GM23338 (cell line): ENCODE results near the gene NUP42. TPM values are rescaled to one million over a fixed set of nuclear protein-coding genes. Genes with fewer than 3 reads are reported as not detected.

Experiments used
- ATAC-seq: fragments of 200-7000 bp; cut with Tn5 transposase; 3 replicates; pipeline ENCODE4 v1.9.1; 2020
- DNase-seq: peaks from one replicate; pipeline ENCODE4 v3.0.0-alpha.2; 2015; ENCODE audit warnings: low spot score
- H2AFZ ChIP-seq: fragments of 200-600 bp; sonication (generic); 2 replicates; pipeline ENCODE4 v1.8.0; 2016; ENCODE audit warnings: antibody characterized with exemption, mild to moderate bottlenecking, moderate library complexity
- H3F3A ChIP-seq: fragments of 200-600 bp; sonication (generic); replicated peaks from 2 replicates; pipeline ENCODE4 v1.8.0; 2017; ENCODE audit warnings: antibody characterized with exemption, mixed run types, low read depth
- H3K27ac ChIP-seq: fragments of 200-600 bp; sonication (generic); 2 replicates; pipeline ENCODE4 v1.6.1; 2016; ENCODE audit warnings: low read depth
- H3K27me3 ChIP-seq: fragments of 200-600 bp; sonication (generic); 2 replicates; pipeline ENCODE4 v1.8.0; 2016; ENCODE audit warnings: mild to moderate bottlenecking, mixed run types, moderate library complexity; ENCODE audit not compliant: insufficient read depth
- H3K36me3 ChIP-seq: fragments of 200-600 bp; sonication (generic); 2 replicates; pipeline ENCODE4 v1.8.0; 2016; ENCODE audit warnings: mild to moderate bottlenecking; ENCODE audit not compliant: insufficient read depth
- H3K4me1 ChIP-seq: fragments of 200-600 bp; sonication (generic); 2 replicates; pipeline ENCODE4 v1.8.0; 2016; ENCODE audit warnings: mild to moderate bottlenecking, moderate library complexity; ENCODE audit not compliant: insufficient read depth
- H3K4me2 ChIP-seq: fragments of 200-600 bp; sonication (generic); 2 replicates; pipeline ENCODE4 v1.7.1; 2017; ENCODE audit warnings: mixed run types
- H3K4me3 ChIP-seq: fragments of 200-600 bp; sonication (generic); 2 replicates; pipeline ENCODE4 v1.6.1; 2016; ENCODE audit warnings: mixed run types
- H3K79me2 ChIP-seq: fragments of 200-600 bp; sonication (generic); replicated peaks from 2 replicates; pipeline ENCODE4 v1.8.0; 2017; ENCODE audit warnings: mild to moderate bottlenecking; ENCODE audit not compliant: insufficient read depth
- H3K9me2 ChIP-seq: fragments of 200-600 bp; sonication (generic); 2 replicates; pipeline ENCODE4 v1.8.0; 2017; ENCODE audit not compliant: insufficient read depth
- H4K20me1 ChIP-seq: fragments of 200-600 bp; sonication (generic); replicated peaks from 2 replicates; pipeline ENCODE4 v1.8.0; 2017; ENCODE audit warnings: mild to moderate bottlenecking; ENCODE audit not compliant: insufficient read depth
- H3K27ac Mint-ChIP-seq: 2 replicates; pipeline ENCODE4 v1.8.0; 2020; ENCODE audit warnings: inconsistent platforms, mild to moderate bottlenecking, moderate library complexity, mixed read lengths
- H3K27me3 Mint-ChIP-seq: 3 replicates; pipeline ENCODE4 v1.8.0; 2022; ENCODE audit warnings: low read depth, mild to moderate bottlenecking, moderate library complexity, mixed read lengths, inconsistent platforms; ENCODE audit not compliant: insufficient read depth, poor library complexity
- H3K36me3 Mint-ChIP-seq: 3 replicates; pipeline ENCODE4 v1.8.0; 2021; ENCODE audit warnings: low read depth, mild to moderate bottlenecking, inconsistent platforms, moderate library complexity, mixed read lengths
- H3K4me1 Mint-ChIP-seq: 3 replicates; pipeline ENCODE4 v1.8.0; 2020; ENCODE audit warnings: mild to moderate bottlenecking, inconsistent platforms, mixed read lengths
- H3K4me3 Mint-ChIP-seq: 3 replicates; pipeline ENCODE4 v1.8.0; 2021; ENCODE audit warnings: moderate library complexity, mild to moderate bottlenecking, inconsistent platforms, mixed read lengths
- H3K9me3 Mint-ChIP-seq: 3 replicates; pipeline ENCODE4 v1.8.0; 2020; ENCODE audit warnings: moderate library complexity, mild to moderate bottlenecking, inconsistent platforms, mixed read lengths
- CREB1 ChIP-seq: fragments of 250-450 bp; sonication (Bioruptor Pico); IDR thresholded peaks from 2 replicates; pipeline ENCODE4 v1.5.0; 2020; ENCODE audit warnings: low read depth, mild to moderate bottlenecking, moderate library complexity
- EZH2 ChIP-seq: fragments of 200-600 bp; sonication (generic); IDR thresholded peaks from one replicate; pipeline ENCODE4 v1.8.0; 2017; ENCODE audit warnings: antibody characterized with exemption, mild to moderate bottlenecking, low read depth; ENCODE audit not compliant: unreplicated experiment
- EZH2phosphoT487 ChIP-seq: fragments of 200-600 bp; sonication (generic); IDR thresholded peaks from one replicate; pipeline ENCODE4 v1.8.1; 2018; ENCODE audit warnings: antibody characterized with exemption; ENCODE audit not compliant: unreplicated experiment
- NANOG ChIP-seq: IDR thresholded peaks from 2 replicates; pipeline ENCODE4 v1.6.1; 2016; ENCODE audit warnings: antibody characterized with exemption, borderline replicate concordance
- STAT1 ChIP-seq: IDR thresholded peaks from one replicate; pipeline ENCODE4 v1.6.1; 2016; ENCODE audit warnings: antibody characterized with exemption; ENCODE audit not compliant: unreplicated experiment
- ZNF114 ChIP-seq: fragments of 250-450 bp; sonication (Bioruptor Pico); IDR thresholded peaks from 2 replicates; pipeline ENCODE4 v1.5.0; 2020; ENCODE audit warnings: mild to moderate bottlenecking, moderate library complexity
- polyA plus RNA-seq: library from polyadenylated mRNA; unstranded; fragments of >200 nt; fragmentation: Nextera tagmentation; extraction: Ambion mirVana; gene quantifications from 2 replicates; pipeline ENCODE4 v1.2.1, GENCODE V29; 2016
- total RNA-seq: library from RNA; depleted of rRNA; stranded (reverse); fragments of >200 nt; shearing (Covaris generic); gene quantifications from 2 replicates; pipeline ENCODE4 v1.2.3, GENCODE V29; 2014
- TF ChIP-seq, protein P1 (sequence below): IDR thresholded peaks from 2 replicates; pipeline ENCODE4 v1.6.1; 2016; ENCODE audit warnings: antibody characterized with exemption
- TF ChIP-seq, protein P2 (sequence below): fragments of 250-450 bp; sonication (Bioruptor Pico); IDR thresholded peaks from 2 replicates; pipeline ENCODE4 v1.5.0; 2020; ENCODE audit warnings: mild to moderate bottlenecking, moderate library complexity
- TF ChIP-seq, protein P3 (sequence below), 2 experiments: fragments of 200-600 bp in 1 of 2; sonication (generic) in 1 of 2; conservative IDR thresholded peaks; 2 replicates each; pipeline versions ENCODE4 v1.5.1 to v1.6.1; 2016 to 2017; ENCODE audit warnings: antibody characterized with exemption in 2 of 2, low read depth in 2 of 2, mild to moderate bottlenecking in 2 of 2, moderate library complexity in 1 of 2

Gene NUP42
- total and polyA plus RNA-seq, 2 experiments from 2014 or later, result 39.1 to 42.7 TPM

DNA sequence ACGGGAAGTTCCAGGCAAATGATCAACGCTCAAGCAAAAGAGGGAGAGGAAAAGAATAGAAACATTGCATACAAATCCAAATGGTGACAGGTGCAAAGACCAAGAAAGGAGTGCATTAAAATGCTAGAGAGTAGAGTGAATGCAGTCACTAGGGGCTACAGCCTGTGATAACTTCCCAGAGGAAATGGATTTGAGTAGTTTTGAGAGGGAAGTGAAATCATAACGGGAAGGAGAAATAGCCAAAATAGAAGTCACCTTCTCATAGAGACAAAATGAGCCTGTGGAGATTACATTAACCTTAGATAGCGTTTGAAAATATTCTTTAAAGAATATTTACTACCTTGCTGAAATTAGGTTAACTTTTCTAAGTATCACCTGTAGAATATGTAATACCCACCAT is 26.5 kb downstream of the NUP42 start:
- H3K4me3 Mint-ChIP-seq, result no peak overlapping the region
- Histone ChIP-seq H3K9me2 (no peaks in the 10 kb centered on the region), H3K79me2 (no peaks in the 10 kb centered on the region), H3K27ac (no peak overlapping the region), H3K4me3 (no peak overlapping the region), H2AFZ (no peak overlapping the region), H3K4me2 (no peak overlapping the region), H3K27me3 (peaks cover 5% of the 10 kb centered on the region; the same call in 1 of the 2 replicates), H3K4me1 (peaks cover 10% of the 10 kb centered on the region), H3K36me3 (no peaks in the 10 kb centered on the region), H4K20me1 (no peaks in the 10 kb centered on the region), H3F3A (0 out of 2 replicates have a peak, but pooled peaks cover under 1% of the 10 kb centered on the region)
- H3K27me3 Mint-ChIP-seq, result peaks cover 9% of the 10 kb centered on the region
- TF ChIP-seq ZNF114, result no peak
- no peak for DNase-seq
- peaks cover 3% of the 10 kb centered on the region; the same call in 2 of the 3 replicates for H3K36me3 Mint-ChIP-seq
- peaks cover 26% of the 10 kb centered on the region for H3K4me1 Mint-ChIP-seq
- ATAC-seq, result no peak
- H3K27ac Mint-ChIP-seq, result no peak overlapping the region
- H3K9me3 Mint-ChIP-seq, result no peaks in the 10 kb centered on the region

DNA sequence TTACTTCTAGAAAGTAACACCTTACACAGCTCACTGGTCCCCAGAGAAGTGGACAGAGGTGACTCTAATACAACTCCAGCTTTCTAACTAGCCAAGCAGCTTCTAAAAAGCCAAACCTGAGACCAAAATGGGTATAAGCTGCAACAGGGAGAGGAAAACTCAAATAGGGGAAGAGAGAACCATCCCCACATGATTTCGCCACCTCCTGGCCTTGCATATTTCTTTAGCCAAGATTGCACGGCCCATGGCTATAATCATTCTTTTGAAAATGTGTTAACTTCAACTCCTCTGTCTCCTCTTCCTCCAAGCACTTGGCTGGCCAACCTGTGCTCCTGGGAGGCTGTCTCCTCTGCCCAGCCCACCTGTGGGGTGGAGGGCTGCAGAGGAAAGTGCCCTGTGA is 28.7 kb downstream of the NUP42 start:
- Histone ChIP-seq H3K27me3 (peaks cover 5% of the 10 kb centered on the region; the same call in 1 of the 2 replicates), H3K4me3 (no peak overlapping the region), H3K4me1 (peaks cover 9% of the 10 kb centered on the region), H3K27ac (no peak overlapping the region), H3K36me3 (no peaks in the 10 kb centered on the region), H3K79me2 (no peaks in the 10 kb centered on the region), H2AFZ (0 out of 2 replicates have a peak overlapping the region, but pooled peaks have one; percentile 18), H3F3A (no peaks in the 10 kb centered on the region), H3K9me2 (0 out of 2 replicates have a peak, but pooled peaks cover 4% of the 10 kb centered on the region), H3K4me2 (no peak overlapping the region), H4K20me1 (no peaks in the 10 kb centered on the region)
- H3K27me3 Mint-ChIP-seq, result peaks cover 12% of the 10 kb centered on the region
- ATAC-seq (no peak), DNase-seq (no peak)
- H3K36me3 Mint-ChIP-seq, result no peaks in the 10 kb centered on the region
- H3K27ac Mint-ChIP-seq, result no peak overlapping the region
- no peak overlapping the region for H3K4me3 Mint-ChIP-seq
- peaks cover 23% of the 10 kb centered on the region for H3K4me1 Mint-ChIP-seq
- H3K9me3 Mint-ChIP-seq, result no peaks in the 10 kb centered on the region
- TF ChIP-seq, protein P1, sequence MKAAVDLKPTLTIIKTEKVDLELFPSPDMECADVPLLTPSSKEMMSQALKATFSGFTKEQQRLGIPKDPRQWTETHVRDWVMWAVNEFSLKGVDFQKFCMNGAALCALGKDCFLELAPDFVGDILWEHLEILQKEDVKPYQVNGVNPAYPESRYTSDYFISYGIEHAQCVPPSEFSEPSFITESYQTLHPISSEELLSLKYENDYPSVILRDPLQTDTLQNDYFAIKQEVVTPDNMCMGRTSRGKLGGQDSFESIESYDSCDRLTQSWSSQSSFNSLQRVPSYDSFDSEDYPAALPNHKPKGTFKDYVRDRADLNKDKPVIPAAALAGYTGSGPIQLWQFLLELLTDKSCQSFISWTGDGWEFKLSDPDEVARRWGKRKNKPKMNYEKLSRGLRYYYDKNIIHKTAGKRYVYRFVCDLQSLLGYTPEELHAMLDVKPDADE, result no peak
- TF ChIP-seq STAT1 (no peak), NANOG (no peak), CREB1 (CRISPR knock-in tag) (no peak), EZH2 (no peak), EZH2phosphoT487 (no peak), ZNF114 (no peak)
- TF ChIP-seq, protein P2, sequence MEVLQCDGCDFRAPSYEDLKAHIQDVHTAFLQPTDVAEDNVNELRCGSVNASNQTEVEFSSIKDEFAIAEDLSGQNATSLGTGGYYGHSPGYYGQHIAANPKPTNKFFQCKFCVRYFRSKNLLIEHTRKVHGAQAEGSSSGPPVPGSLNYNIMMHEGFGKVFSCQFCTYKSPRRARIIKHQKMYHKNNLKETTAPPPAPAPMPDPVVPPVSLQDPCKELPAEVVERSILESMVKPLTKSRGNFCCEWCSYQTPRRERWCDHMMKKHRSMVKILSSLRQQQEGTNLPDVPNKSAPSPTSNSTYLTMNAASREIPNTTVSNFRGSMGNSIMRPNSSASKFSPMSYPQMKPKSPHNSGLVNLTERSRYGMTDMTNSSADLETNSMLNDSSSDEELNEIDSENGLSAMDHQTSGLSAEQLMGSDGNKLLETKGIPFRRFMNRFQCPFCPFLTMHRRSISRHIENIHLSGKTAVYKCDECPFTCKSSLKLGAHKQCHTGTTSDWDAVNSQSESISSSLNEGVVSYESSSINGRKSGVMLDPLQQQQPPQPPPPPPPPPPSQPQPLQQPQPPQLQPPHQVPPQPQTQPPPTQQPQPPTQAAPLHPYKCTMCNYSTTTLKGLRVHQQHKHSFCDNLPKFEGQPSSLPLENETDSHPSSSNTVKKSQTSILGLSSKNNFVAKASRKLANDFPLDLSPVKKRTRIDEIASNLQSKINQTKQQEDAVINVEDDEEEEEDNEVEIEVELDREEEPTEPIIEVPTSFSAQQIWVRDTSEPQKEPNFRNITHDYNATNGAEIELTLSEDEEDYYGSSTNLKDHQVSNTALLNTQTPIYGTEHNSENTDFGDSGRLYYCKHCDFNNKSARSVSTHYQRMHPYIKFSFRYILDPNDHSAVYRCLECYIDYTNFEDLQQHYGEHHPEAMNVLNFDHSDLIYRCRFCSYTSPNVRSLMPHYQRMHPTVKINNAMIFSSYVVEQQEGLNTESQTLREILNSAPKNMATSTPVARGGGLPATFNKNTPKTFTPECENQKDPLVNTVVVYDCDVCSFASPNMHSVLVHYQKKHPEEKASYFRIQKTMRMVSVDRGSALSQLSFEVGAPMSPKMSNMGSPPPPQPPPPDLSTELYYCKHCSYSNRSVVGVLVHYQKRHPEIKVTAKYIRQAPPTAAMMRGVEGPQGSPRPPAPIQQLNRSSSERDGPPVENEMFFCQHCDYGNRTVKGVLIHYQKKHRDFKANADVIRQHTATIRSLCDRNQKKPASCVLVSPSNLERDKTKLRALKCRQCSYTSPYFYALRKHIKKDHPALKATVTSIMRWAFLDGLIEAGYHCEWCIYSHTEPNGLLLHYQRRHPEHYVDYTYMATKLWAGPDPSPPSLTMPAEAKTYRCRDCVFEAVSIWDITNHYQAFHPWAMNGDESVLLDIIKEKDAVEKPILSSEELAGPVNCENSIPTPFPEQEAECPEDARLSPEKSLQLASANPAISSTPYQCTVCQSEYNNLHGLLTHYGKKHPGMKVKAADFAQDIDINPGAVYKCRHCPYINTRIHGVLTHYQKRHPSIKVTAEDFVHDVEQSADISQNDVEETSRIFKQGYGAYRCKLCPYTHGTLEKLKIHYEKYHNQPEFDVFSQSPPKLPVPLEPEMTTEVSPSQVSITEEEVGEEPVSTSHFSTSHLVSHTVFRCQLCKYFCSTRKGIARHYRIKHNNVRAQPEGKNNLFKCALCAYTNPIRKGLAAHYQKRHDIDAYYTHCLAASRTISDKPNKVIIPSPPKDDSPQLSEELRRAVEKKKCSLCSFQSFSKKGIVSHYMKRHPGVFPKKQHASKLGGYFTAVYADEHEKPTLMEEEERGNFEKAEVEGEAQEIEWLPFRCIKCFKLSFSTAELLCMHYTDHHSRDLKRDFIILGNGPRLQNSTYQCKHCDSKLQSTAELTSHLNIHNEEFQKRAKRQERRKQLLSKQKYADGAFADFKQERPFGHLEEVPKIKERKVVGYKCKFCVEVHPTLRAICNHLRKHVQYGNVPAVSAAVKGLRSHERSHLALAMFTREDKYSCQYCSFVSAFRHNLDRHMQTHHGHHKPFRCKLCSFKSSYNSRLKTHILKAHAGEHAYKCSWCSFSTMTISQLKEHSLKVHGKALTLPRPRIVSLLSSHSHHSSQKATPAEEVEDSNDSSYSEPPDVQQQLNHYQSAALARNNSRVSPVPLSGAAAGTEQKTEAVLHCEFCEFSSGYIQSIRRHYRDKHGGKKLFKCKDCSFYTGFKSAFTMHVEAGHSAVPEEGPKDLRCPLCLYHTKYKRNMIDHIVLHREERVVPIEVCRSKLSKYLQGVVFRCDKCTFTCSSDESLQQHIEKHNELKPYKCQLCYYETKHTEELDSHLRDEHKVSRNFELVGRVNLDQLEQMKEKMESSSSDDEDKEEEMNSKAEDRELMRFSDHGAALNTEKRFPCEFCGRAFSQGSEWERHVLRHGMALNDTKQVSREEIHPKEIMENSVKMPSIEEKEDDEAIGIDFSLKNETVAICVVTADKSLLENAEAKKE (CRISPR knock-in tag), result no peak
- TF ChIP-seq, protein P3, sequence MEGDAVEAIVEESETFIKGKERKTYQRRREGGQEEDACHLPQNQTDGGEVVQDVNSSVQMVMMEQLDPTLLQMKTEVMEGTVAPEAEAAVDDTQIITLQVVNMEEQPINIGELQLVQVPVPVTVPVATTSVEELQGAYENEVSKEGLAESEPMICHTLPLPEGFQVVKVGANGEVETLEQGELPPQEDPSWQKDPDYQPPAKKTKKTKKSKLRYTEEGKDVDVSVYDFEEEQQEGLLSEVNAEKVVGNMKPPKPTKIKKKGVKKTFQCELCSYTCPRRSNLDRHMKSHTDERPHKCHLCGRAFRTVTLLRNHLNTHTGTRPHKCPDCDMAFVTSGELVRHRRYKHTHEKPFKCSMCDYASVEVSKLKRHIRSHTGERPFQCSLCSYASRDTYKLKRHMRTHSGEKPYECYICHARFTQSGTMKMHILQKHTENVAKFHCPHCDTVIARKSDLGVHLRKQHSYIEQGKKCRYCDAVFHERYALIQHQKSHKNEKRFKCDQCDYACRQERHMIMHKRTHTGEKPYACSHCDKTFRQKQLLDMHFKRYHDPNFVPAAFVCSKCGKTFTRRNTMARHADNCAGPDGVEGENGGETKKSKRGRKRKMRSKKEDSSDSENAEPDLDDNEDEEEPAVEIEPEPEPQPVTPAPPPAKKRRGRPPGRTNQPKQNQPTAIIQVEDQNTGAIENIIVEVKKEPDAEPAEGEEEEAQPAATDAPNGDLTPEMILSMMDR (conservative IDR thresholded peaks at IDR 0.05; ENCODE audit: low read depth in 2 of 2), result no peak
